ENCODE results near the gene XIRP1.

XIRP1 gene

DNA sequence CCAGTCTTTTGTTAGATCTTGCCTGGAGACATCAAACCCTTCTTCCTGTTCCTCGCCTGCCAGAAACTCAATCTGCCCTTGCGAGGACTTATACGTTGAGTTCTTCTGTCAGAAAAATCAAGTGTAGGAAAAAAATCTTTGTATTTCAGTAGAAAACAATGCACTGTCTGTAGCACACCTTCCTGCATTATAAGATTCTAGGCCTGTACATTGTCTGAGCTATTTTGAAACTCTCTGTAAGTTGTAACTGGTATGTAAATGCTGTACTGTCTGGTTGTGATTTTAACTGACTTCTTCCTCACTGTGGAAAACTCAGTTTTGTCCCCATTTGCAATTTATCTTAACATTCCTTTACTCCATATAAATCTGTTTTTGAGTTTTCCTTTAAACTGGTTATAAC lies 17.7 kb upstream of the XIRP1 start:
- DNase-seq (ENCODE audit: insufficient read length, low spot score): no peak
- TF ChIP-seq POLR2A (IDR thresholded peaks at IDR 0.05; ENCODE audit: low read depth, low read length) (no peak), POU2F2 (IDR thresholded peaks at IDR 0.05; ENCODE audit: low read depth, low read length) (no peak), SPI1 (IDR thresholded peaks at IDR 0.05; ENCODE audit: low read depth, low read length) (no peak), POLR2AphosphoS5 (IDR thresholded peaks at IDR 0.05; ENCODE audit: low read depth, low read length) (no peak)
- FAIRE-seq: peak; percentile 83

DNA sequence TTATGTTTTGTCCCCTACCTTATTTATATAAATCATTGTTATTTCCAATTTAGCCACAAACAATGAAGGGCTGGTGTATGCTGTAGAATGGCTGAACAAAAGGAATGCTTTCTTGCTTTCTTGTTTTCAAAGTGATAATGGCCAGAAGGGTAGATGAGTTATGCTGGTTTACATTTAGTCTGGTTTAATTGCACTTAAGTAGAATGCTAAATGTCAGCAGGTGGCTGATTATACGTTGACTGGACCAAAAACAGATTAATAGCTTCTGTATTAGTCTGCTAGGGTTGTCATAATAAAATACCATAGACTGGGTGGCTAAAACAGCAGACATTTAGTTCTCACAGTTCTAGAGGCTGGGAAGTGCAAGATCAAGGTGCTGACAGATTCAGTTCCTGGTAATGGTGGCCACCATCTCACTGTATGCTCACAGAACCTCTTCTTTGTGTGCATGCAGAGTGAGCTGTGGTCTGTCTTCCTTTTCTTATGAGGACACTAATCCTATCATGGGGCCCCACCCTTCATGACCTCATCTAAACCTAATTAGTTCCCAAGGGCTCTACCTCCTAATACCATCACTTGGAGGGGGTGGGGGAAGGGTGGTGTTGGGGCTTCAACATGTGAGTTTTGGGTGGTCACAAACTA lies 17.1 kb upstream of the XIRP1 start:
- no peak for TF ChIP-seq POU2F2 (IDR thresholded peaks at IDR 0.05; ENCODE audit: low read depth, low read length)
- TF ChIP-seq POLR2AphosphoS5 (IDR thresholded peaks at IDR 0.05; ENCODE audit: low read depth, low read length): no peak
- TF ChIP-seq POLR2A (IDR thresholded peaks at IDR 0.05; ENCODE audit: low read depth, low read length): no peak
- no peak for TF ChIP-seq SPI1 (IDR thresholded peaks at IDR 0.05; ENCODE audit: low read depth, low read length)
- TF ChIP-seq TAF1 (IDR thresholded peaks at IDR 0.05; ENCODE audit: low read depth, low read length): no peak
- no peak for TF ChIP-seq PAX5 (IDR thresholded peaks at IDR 0.05; ENCODE audit: insufficient read depth, low read length, severe bottlenecking)
- FAIRE-seq (no peak), DNase-seq (ENCODE audit: insufficient read length, low spot score) (no peak)

DNA sequence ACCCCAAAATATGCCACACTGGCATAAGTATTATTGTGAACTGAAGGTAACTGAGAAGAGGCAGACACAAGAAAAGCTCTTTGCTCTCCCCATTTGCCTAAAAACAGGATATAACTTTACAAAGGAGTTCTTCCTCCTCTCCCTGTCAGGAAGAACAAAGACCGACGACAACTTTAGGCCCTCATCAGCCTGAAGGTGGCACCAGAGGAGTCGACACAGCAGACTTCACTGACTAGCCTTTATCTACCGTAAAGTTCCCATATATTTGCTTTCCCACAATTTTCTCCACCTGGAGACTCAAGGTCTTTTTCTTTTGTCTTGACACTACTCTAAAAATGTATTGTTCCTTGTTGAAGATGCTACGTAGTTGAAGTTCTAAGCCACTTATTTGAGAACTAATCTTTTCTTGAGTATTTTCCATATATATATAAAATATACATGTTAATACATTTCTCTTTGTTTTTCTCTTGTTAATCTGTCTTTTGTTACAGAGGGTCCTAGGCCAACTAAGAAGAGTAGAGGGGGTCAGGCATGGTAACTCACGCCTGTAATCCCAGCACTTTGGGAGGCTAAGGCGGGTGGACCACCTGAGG lies 16.2 kb upstream of the XIRP1 start:
- no peak for TF ChIP-seq SPI1 (IDR thresholded peaks at IDR 0.05; ENCODE audit: low read depth, low read length)
- FAIRE-seq: peak; percentile 66
- no peak for DNase-seq (ENCODE audit: insufficient read length, low spot score)

DNA sequence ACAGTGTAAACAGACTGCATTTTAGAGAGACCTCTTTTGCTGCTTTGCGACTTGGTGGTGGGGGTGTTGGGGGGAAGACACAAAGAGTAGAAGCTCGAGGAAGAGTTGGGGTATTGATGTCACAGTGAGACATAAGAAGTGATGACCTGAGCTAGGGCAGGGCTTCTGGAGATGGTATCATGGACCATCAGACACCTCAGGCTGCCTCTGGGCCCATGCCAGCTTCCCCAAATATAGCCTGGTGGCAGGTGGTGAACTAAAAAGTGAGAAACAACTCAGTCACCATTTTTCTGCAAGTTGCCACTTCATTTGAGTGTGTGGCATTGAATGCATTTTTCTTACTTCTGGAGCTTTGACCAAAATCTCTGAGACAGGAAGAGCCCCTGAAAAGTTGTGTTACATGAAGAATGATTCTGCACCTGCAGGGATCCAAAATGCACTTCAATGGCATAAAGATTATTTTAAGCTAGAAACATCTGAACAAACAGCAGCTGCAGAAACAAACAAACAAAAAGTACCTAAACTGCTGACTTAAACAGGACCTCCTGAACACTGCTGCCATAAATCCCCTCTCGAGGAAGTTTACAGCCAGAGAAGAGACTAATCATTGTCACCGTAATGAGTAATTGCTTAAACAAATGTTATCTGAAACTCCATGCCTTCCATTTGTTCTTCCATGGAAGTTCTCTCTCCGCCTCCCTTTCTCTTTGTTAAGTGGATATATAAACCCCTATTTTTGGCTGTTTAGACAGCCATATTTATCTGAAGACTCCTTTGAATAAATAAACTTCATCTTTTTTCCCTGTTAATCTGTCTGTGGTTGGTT lies 15.2 kb upstream of the XIRP1 start:
- FAIRE-seq: no peak
- TF ChIP-seq PAX5 (IDR thresholded peaks at IDR 0.05; ENCODE audit: insufficient read depth, low read length, severe bottlenecking) (no peak), POU2F2 (IDR thresholded peaks at IDR 0.05; ENCODE audit: low read depth, low read length) (no peak), POLR2AphosphoS5 (IDR thresholded peaks at IDR 0.05; ENCODE audit: low read depth, low read length) (no peak), TAF1 (IDR thresholded peaks at IDR 0.05; ENCODE audit: low read depth, low read length) (no peak), SPI1 (IDR thresholded peaks at IDR 0.05; ENCODE audit: low read depth, low read length) (no peak), POLR2A (IDR thresholded peaks at IDR 0.05; ENCODE audit: low read depth, low read length) (no peak)
- DNase-seq (ENCODE audit: insufficient read length, low spot score): no peak

DNA sequence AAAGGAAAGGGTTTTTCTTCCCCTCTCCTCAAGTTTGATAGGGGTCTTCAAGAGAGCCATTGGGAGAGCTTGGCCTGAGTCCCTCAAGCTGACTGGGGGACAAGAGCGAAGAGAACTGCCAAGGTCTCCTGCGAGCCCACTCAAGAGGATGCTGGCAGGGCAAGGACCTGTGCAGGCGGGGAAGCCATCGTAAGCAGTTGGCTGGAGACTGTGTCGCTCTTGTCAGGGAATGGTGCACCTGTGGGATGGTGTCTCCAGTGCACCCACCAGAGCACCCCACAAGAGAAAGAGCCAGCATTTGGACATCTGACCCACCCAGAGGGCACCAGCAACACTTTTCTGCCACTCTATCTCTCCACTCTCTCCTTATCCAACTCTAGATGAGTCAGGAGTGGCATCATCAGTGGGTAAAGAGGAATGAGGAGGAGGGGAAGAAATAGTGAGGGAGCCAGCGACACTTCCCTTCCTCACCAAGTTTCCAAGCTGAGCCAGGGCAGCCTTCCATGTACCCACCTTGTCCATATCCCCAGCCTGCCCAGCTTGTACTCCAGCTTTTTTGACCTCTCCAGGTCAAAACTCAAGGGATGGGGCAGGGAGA lies 13.6 kb upstream of the XIRP1 start:
- FAIRE-seq: no peak
- no peak for TF ChIP-seq SPI1 (IDR thresholded peaks at IDR 0.05; ENCODE audit: low read depth, low read length)
- no peak for TF ChIP-seq PAX5 (IDR thresholded peaks at IDR 0.05; ENCODE audit: insufficient read depth, low read length, severe bottlenecking)
- no peak for TF ChIP-seq POU2F2 (IDR thresholded peaks at IDR 0.05; ENCODE audit: low read depth, low read length)
- no peak for TF ChIP-seq TAF1 (IDR thresholded peaks at IDR 0.05; ENCODE audit: low read depth, low read length)
- TF ChIP-seq POLR2AphosphoS5 (IDR thresholded peaks at IDR 0.05; ENCODE audit: low read depth, low read length): no peak
- TF ChIP-seq POLR2A (IDR thresholded peaks at IDR 0.05; ENCODE audit: low read depth, low read length): no peak
- no peak for DNase-seq (ENCODE audit: insufficient read length, low spot score)

DNA sequence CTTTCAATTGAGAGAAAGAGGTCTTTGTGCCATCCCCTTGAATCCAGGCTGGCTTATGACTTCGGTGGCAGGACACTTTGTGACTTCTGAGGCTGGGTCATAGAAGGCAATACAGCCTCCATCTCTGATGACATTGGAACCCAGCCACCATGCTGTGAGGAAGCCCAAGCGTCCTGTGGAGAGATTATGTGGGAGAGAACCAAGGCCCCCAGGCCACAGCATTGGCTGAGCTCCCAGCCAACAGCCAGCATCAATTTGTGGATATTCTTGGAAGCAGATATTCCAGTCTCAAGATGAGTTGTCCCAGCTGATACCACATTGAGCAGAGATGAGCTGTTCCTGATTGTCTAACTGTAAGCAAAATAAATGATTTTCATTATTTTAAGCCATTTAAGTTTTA lies 12.7 kb upstream of the XIRP1 start:
- FAIRE-seq: no peak
- DNase-seq (ENCODE audit: insufficient read length, low spot score): no peak
- TF ChIP-seq SPI1 (IDR thresholded peaks at IDR 0.05; ENCODE audit: low read depth, low read length) (no peak), TAF1 (IDR thresholded peaks at IDR 0.05; ENCODE audit: low read depth, low read length) (no peak), POLR2AphosphoS5 (IDR thresholded peaks at IDR 0.05; ENCODE audit: low read depth, low read length) (no peak), PAX5 (IDR thresholded peaks at IDR 0.05; ENCODE audit: insufficient read depth, low read length, severe bottlenecking) (no peak), POLR2A (IDR thresholded peaks at IDR 0.05; ENCODE audit: low read depth, low read length) (no peak), POU2F2 (IDR thresholded peaks at IDR 0.05; ENCODE audit: low read depth, low read length) (no peak)

DNA sequence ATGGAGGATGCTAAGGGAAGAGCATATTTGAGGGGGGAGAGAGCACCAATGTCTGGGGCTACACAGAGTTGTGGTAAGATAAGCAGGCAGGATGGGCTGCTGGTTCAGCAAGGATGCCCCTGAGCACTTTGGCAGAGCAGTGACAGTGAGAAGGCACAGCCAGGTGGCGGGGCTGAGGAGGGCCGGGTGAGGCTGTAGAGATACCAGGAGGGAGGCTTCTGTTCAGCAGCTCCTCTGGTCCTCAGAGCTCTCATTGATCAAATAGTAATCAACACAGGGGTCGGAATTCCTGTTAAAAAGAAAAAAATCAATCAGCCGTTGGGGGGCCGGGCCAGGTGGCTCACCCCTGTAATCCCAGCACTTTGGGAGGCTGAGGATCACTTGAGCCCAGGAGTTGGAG lies 11.5 kb upstream of the XIRP1 start:
- FAIRE-seq (no peak), DNase-seq (ENCODE audit: insufficient read length, low spot score) (no peak)
- TF ChIP-seq TAF1 (IDR thresholded peaks at IDR 0.05; ENCODE audit: low read depth, low read length): no peak
- TF ChIP-seq SPI1 (IDR thresholded peaks at IDR 0.05; ENCODE audit: low read depth, low read length): no peak
- no peak for TF ChIP-seq PAX5 (IDR thresholded peaks at IDR 0.05; ENCODE audit: insufficient read depth, low read length, severe bottlenecking)
- no peak for TF ChIP-seq POU2F2 (IDR thresholded peaks at IDR 0.05; ENCODE audit: low read depth, low read length)
- TF ChIP-seq POLR2AphosphoS5 (IDR thresholded peaks at IDR 0.05; ENCODE audit: low read depth, low read length): no peak
- no peak for TF ChIP-seq POLR2A (IDR thresholded peaks at IDR 0.05; ENCODE audit: low read depth, low read length)

DNA sequence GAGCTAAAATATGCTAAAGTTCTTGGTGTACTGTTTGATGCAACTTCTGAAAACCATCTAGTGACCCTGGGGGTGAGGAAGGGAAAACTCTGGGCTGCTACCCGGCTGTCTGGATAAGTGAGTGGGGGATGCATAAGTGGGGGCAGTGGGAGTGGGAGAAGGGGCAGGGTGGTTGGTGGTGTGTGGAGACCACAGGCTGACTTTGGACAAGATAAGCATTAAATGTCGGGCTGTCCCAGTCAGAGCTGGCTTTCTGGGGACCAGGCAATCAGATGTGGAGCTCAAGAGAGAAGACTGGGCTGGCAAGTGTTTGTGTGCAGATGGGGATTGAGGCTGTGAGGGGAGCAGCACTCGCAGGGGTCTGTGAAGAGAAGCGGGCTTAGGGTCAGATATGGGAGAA lies 11.0 kb upstream of the XIRP1 start:
- TF ChIP-seq POU2F2 (IDR thresholded peaks at IDR 0.05; ENCODE audit: low read depth, low read length) (no peak), POLR2A (IDR thresholded peaks at IDR 0.05; ENCODE audit: low read depth, low read length) (no peak), PAX5 (IDR thresholded peaks at IDR 0.05; ENCODE audit: insufficient read depth, low read length, severe bottlenecking) (no peak), TAF1 (IDR thresholded peaks at IDR 0.05; ENCODE audit: low read depth, low read length) (no peak), SPI1 (IDR thresholded peaks at IDR 0.05; ENCODE audit: low read depth, low read length) (no peak), POLR2AphosphoS5 (IDR thresholded peaks at IDR 0.05; ENCODE audit: low read depth, low read length) (no peak)
- no peak for DNase-seq (ENCODE audit: insufficient read length, low spot score)
- FAIRE-seq: no peak

DNA sequence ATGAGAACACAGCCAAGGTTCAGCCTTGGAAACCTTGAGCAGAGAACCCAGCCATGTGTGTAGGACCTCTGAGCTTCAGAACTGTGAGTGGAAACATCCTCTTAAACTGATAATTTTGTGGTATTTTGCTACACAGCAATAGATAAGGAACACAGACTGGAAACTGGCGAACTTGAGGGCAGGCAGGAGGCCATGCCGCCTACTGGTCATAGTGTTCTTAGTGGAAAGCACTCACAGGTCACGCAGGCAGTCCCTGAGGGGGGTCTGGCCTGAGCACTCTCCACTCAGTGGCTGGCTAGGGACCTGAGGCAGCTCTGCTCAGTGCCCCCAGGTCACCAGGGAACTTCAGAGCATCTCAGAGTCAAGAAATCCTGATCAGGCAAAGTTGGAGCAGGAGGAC lies 9.7 kb upstream of the XIRP1 start:
- TF ChIP-seq PAX5 (IDR thresholded peaks at IDR 0.05; ENCODE audit: insufficient read depth, low read length, severe bottlenecking): no peak
- TF ChIP-seq POU2F2 (IDR thresholded peaks at IDR 0.05; ENCODE audit: low read depth, low read length): no peak
- no peak for TF ChIP-seq POLR2A (IDR thresholded peaks at IDR 0.05; ENCODE audit: low read depth, low read length)
- no peak for TF ChIP-seq POLR2AphosphoS5 (IDR thresholded peaks at IDR 0.05; ENCODE audit: low read depth, low read length)
- no peak for TF ChIP-seq SPI1 (IDR thresholded peaks at IDR 0.05; ENCODE audit: low read depth, low read length)
- TF ChIP-seq TAF1 (IDR thresholded peaks at IDR 0.05; ENCODE audit: low read depth, low read length): no peak
- FAIRE-seq (no peak), DNase-seq (ENCODE audit: insufficient read length, low spot score) (no peak)

Data from GM12891 (cell line).